ENCODE results near the gene UNC93B1.
A peak's percentile ranks its signal among the peaks of the same experiment; 100 is the strongest.

The UNC93B1 gene, protein sequence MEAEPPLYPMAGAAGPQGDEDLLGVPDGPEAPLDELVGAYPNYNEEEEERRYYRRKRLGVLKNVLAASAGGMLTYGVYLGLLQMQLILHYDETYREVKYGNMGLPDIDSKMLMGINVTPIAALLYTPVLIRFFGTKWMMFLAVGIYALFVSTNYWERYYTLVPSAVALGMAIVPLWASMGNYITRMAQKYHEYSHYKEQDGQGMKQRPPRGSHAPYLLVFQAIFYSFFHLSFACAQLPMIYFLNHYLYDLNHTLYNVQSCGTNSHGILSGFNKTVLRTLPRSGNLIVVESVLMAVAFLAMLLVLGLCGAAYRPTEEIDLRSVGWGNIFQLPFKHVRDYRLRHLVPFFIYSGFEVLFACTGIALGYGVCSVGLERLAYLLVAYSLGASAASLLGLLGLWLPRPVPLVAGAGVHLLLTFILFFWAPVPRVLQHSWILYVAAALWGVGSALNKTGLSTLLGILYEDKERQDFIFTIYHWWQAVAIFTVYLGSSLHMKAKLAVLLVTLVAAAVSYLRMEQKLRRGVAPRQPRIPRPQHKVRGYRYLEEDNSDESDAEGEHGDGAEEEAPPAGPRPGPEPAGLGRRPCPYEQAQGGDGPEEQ

GRCh38 chr11:68003846-68004550 is at the start of gene UNC93B1:
UNC93B1 (minus strand) TSS chr11:68004097; CDS start chr11:68004043, 54 bp downstream.
- DNase-seq: peak; percentile 81

DNA sequence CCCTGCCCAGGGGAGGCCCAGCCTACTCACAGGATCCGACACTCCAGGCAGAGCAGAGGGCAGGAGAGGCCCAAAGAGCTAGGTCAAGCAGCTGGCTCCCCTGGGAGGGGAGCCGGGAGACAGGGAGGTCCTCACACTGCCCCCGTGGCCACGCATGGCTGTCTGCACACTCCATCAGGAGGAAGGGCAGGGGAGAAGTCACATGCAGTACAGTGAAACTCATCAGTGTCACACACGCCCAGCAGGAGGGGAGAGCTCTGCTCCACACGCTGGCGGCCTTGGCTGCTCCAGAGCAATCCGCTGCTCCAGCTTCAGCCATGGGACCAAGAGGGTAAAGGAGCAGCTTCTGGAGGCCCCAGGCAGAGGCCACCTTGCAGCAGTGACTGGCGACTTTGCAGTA is 49.2 kb upstream of the UNC93B1 start:
- no peak for DNase-seq

DNA sequence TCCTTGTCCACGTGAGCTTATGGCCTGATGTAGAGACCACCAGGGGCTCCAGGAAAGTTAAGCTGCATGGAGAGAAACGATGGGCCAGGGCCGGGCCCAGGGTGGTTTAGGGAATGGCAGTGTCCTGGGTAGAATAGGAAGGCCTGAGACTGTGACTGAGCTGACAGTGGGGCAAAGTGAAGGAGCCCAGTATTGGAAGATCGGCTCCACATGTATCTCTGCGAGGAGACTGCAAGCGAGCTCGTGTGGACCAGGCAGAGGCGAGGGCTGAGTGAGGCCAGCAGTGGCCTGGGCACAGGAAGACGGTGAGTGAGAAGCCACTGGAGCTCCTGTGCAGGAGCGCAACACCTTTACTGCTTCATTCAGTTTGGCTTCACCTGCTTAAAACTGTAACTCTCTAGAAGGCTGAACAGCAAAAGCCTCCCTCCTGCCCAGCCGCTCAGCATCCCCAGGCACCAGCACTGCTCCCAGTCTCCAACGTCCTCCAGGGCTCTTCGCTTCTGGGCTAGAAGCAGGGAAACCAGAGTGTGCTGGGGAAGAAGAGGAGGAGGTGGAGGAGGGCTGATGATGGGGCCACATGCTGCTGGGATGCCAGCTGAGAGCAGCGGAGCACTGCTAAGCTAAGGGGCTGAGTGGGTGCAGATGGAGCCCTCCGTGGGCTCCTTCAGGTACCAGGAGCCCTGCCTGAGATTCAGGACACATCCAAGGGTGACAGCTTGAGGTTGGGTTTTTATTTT is 48.4 kb upstream of the UNC93B1 start:
- DNase-seq: no peak

- DNase-seq: no peak
Measured at GRCh38 chr11:68051191-68052136, 47.6 kb upstream of the UNC93B1 start.

- no peak for DNase-seq
Measured at GRCh38 chr11:68050371-68050841, 46.5 kb upstream of the UNC93B1 start.

DNA sequence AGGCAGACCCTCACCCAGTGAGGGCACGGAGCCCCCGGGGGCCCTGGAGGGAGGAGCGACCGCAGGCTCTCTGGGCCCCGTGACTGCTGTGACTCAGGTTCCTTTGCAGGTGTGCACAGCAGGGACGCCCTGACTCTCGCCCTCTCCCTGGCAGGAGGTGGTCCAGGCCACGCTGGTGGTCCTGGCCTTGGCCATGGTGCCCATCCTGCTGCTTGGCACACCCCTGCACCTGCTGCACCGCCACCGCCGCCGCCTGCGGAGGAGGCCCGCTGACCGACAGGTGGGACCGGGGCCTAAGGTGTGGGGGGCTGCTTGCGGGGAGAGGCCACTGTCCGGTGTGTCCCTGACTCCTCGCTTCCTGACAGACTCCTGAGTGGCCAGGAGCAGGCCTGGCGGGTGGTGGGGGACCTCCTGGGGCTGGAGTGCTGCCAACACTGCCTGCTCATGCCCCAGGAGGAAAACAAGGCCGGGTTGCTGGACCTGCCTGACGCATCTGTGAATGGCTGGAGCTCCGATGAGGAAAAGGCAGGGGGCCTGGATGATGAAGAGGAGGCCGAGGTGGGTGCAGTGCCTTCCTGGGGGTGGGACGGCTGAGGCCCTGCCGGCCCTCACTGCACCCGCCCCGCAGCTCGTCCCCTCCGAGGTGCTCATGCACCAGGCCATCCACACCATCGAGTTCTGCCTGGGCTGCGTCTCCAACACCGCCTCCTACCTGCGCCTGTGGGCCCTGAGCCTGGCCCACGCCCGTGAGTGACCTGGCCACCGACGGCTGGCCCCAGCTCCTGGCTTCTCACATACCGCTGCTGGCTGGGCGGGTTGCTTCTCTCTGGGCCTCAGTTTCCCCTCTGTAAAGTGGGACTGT is 45.8 kb upstream of the UNC93B1 start:
- DNase-seq: no peak

DNA sequence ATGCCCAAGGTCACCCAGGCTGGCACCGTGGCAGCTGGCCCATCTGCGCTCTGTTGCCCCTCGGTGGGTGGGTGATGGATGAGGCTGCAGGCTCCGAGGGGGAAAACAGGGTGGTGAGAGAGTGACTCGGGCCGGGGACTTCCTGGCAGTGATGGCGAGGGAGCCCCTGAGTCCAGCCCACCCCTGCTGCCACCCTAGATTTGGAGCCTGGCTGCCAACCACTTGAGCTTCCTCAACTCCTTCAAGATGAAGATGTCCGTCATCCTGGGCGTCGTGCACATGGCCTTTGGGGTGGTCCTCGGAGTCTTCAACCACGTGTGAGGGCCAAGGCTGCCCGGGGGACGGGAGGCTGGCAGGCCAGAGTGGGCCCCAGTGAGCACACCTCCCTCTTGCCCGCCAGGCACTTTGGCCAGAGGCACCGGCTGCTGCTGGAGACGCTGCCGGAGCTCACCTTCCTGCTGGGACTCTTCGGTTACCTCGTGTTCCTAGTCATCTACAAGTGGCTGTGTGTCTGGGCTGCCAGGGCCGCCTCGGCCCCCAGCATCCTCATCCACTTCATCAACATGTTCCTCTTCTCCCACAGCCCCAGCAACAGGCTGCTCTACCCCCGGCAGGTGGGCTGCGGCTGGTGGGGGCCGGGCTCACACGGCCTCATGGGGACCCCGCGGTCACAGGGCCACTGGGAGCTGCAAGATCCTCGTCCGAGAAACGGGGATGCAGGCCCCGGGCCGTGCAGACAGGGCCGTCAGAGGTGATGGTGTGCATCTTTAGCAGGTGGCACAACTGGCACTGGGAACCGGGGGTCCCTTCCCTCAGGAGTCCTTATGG is 45.0 kb upstream of the UNC93B1 start:
- no peak for DNase-seq

DNA sequence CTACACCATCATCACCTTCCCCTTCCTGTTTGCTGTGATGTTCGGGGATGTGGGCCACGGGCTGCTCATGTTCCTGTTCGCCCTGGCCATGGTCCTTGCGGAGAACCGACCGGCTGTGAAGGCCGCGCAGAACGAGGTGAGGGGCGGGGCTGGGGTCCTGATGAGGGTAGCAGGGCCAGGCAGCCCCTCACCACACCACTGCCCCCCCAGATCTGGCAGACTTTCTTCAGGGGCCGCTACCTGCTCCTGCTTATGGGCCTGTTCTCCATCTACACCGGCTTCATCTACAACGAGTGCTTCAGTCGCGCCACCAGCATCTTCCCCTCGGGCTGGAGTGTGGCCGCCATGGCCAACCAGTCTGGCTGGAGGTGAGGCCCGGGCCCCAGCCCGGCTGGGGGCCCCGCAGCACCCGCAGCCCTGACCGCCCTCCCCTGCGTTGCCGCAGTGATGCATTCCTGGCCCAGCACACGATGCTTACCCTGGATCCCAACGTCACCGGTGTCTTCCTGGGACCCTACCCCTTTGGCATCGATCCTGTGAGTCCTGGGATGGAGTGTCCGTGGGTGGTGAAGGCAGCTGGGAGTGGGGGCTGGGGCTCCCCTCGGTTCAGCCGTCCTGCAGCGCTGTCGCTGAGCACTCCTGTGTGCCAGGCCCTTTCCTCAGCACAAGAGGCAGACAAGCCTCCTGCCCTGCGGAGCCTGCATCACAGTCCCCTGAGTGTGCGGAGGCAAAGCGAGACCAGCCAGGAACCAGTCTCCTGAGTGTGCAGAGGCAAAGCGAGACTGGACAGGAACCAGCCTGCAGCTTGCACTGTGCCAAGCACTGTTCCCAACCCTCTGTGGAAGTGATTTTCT is 43.8 kb upstream of the UNC93B1 start:
- no peak for DNase-seq

DNA sequence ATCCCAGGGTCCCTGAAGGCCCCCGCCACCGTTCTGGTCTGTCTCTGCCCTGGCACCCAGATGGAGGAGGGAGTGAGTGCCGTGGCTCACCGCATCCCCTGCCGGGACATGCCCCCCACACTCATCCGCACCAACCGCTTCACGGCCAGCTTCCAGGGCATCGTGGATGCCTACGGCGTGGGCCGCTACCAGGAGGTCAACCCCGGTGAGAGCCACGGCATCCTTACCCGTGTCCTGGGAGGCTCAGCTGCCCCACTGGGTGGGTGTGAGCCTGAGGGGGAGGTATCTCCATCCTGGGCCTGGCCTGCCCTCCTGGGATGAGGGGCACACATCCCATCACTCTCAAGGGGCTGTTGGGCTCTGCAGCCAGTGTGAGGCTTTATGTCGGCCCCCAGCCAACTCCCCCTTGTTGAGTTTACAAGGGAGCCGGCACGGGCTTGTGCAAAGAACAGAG is 41.0 kb upstream of the UNC93B1 start:
- no peak for DNase-seq

GRCh38 chr11:68044145-68044813 is 40.4 kb upstream of the UNC93B1 start:
- DNase-seq: no peak

GRCh38 chr11:68043349-68044144 is 39.6 kb upstream of the UNC93B1 start:
- no peak for DNase-seq

- no peak for DNase-seq
Measured at GRCh38 chr11:68043029-68043348, 39.1 kb upstream of the UNC93B1 start.

- DNase-seq: no peak
Measured at GRCh38 chr11:68042219-68043028, 38.5 kb upstream of the UNC93B1 start.

DNA sequence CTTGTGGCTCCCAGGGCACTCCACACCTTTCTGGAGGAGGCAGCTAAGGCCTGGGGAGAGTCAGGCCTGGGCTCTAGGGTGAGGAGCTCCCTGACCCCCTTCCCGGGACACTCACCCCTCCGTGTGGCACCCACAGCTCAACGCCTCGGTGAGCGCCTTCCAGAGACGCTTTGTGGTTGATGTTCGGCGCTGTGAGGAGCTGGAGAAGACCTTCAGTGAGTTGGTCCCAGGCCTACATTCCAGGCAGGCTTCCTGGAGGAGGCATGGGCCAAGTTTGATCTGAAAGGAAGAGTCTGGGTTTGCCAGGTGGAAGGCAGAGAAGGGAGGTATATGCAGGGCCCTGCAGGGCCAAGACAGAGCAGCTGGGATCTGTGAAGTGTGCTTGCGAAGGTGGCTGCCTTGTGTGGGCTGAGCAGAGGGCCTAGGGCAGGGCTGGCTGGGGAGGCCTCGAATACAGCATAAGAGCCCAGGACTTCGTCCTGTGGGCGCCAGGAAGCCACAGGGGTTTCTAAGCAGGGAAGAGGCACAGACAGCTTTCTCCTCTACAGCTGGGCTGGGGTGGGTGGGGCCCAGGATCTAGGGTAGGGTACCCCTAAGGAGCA is 37.8 kb upstream of the UNC93B1 start:
- DNase-seq: no peak

- no peak for DNase-seq
Measured at GRCh38 chr11:68040957-68041591, 37.2 kb upstream of the UNC93B1 start.

Data from stimulated activated CD4-positive, alpha-beta T cell treated with anti-CD3 and anti-CD28 coated beads, Interleukin-4, amount 100 ng/mL, for 1 hour (primary cell).